ENCODE measurements around the gene MRGPRD.

MRGPRD gene

DNA sequence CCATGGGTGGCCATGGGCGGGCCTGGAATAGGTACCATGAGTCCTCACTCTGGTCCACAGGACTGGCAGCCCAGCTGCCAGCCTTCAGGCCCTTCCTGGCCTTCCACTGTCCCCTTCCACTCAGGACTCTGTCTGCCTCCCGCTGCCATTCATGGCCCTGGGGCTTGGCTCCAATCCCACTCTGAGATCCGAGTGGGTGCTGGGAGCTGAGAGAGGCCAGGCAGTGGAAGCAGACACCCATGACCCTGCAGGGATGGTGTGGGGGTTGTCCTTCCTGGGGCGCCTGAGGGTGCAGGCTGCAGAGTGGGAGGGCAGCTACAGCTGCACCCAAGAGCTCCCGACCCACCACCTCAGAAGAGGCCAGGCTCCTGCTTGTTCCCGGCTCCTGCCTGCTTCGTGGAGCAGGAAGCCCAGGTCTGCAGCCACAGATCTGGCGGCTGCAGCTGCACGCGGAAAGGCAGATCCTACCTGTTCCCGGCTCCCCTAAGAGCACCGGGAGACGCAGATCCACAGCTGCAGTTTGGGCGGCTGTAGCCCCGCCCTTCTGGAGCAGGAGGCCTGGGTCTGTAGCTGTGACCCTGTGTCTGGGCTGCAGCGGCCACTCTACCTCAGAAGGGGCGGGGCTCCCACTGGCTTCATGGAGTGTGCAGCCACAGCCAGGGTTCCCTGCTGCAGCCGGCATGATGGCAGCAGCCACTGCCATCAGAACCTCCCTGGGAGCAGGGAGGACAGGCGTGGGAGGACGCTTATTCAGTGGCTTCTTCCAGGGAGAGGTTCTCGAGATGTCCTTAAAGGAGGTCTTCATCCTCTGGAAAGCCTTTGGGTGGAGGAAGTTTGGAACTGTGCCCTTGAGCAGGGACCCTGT lies 49.6 kb downstream of the MRGPRD start:
- DNase-seq (ENCODE audit: low read depth) = no peak

All from CMK (cell line).